KBM-7 (cell line): ENCODE results near the gene NAT10.
A peak's percentile ranks its signal among the peaks of the same experiment; 100 is the strongest.

Experiments
- DNase-seq: peaks from one replicate; pipeline ENCODE4 v3.0.0-alpha.2; 2015
- in situ Hi-C: fragments of 300-500 bp; cut with MboI; formaldehyde crosslinking; loops from 2 replicates; pipeline ENCODE4 v1.14.3; 2020; ENCODE audit warnings: low sequenced_read_pairs, low pct_unique_long_range_greater_than_20kb, mixed read lengths

The NAT10 gene

GRCh38 chr11:34145847-34146381 is 40.5 kb downstream of the NAT10 start:
- in situ Hi-C loops, result loop anchor here (25.0 kb wide), 1 partner anchor 91 kb away; no protein-coding TSS in a partner anchor
- DNase-seq, result no peak

- no peak for DNase-seq
- in situ Hi-C loops, result loop anchor here (25.0 kb wide), 1 partner anchor 91 kb away; no protein-coding TSS in a partner anchor
Measured at GRCh38 chr11:34146411-34146810, 41.0 kb downstream of the NAT10 start.

DNA sequence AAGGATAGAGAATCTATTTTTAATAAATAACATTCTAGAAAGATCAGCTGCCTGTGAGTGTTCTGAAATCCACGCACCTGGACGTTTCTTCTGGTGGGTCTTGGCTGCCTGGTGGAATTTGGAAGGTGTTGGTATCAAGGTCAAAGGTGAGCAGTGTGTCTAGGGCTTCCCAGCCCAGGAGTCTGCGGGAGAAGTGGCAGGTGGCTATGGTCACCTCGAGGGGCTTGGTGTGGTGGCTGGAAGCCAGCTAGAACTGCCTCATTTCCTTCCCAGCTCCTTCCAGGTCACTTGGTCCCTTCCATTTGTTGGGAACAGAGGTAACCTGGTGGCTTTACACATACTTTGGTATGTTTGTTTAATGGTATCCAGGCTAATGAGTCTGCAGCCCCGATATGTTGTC is 41.4 kb downstream of the NAT10 start:
- in situ Hi-C loops, result loop anchor here (25.0 kb wide), 1 partner anchor 90 kb away; no protein-coding TSS in a partner anchor
- no peak for DNase-seq

GRCh38 chr11:34147581-34147980 is 42.2 kb downstream of the NAT10 start:
- in situ Hi-C loops, result loop anchor here (25.0 kb wide), 1 partner anchor 90 kb away; no protein-coding TSS in a partner anchor
- no peak for DNase-seq

DNA sequence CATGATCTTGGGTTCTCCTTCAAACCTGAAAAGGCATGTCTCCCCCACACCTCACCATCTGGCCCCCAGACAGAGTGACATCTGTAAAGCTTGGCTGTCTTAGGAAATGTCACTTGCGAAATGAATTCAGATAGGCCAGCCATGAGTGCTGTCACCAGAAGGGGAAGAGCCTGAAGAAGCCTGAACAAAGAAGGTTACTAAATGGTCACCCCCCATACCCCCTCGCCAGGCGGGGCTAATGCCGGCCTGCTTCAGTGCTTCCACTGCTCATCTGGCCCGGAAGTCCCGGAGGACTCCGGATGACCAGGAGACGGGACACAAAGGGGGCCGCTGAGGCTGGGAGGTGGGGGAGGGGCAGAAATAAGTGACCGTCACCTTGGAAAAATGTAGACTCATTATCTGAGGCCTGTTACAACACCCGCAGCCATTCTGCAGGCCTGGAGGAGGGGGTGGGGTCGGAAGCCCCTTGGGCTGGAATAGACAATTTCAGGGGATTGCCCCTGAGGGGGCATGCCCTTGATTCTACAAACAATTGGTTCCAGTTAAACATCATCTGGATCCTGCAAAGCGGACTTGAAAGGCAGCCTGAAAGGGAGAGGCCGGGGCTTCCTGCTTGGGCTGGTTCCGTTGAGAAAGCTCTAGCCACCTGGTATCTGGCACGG is 43.2 kb downstream of the NAT10 start:
- in situ Hi-C loops, result loop anchor here (25.0 kb wide), 1 partner anchor 89 kb away; no protein-coding TSS in a partner anchor
- no peak for DNase-seq

DNA sequence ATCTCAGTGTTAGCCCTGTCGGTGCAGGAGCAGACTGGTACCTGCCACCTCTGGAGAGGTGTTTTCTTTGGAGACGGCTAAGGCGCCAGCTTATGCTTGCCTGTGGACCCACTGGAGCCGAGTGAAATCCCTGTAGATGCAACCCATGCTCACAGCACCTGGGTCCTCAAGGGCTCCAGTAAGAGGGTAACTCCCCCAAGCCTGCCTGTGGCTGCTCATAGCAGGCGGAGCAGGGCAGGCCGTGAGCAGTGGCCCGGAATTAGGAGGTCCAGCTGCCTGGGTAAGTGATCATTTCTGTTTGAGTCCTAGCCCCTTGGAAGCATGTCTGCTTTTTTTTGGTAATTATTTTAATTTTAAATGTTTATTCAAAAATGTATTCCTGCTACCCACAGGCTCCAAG is 43.8 kb downstream of the NAT10 start:
- no peak for DNase-seq
- in situ Hi-C loops, result loop anchor here (25.0 kb wide), 1 partner anchor 88 kb away; no protein-coding TSS in a partner anchor

GRCh38 chr11:34149786-34150185 is 44.4 kb downstream of the NAT10 start:
- DNase-seq, result no peak
- in situ Hi-C loops, result loop anchor here (10.0 to 25.0 kb wide), 5 partner anchors 88 to 738 kb away; partner anchors contain the start of gene ABTB2

DNA sequence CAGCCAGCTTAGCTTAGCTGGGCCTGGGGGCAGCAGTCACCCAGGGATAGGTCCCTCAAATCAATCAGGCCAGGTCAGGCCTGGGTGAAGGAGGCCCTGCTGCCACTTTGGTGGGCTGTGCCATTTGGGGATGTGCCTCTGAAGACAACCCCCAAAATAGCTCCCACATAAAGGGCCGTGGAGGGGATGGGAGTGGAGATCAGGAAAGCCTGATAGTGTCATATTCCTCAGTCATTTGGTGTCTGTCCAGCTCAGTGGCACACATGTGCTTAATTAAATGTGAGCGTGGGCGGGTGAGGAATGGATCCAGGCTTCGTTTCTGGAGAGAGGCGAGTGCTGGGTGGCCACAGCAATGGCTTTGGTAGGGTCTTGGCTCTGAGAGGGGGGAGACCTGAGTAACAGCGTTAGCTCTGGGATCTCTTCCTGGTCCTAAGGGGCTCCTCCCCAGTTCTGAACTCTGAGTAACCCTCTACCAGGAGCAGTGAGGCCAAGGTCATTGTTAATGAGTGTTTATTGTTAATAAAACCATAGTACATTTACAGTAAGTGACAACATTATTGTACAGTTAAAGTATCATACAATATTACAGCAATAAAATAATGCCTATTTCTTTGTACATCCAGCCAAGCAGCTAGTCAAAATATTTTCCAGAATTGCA is 45.2 kb downstream of the NAT10 start:
- no peak for DNase-seq
- in situ Hi-C loops, result loop anchor here (10.0 to 25.0 kb wide), 4 partner anchors 212 to 737 kb away; partner anchors contain the start of gene ABTB2

DNA sequence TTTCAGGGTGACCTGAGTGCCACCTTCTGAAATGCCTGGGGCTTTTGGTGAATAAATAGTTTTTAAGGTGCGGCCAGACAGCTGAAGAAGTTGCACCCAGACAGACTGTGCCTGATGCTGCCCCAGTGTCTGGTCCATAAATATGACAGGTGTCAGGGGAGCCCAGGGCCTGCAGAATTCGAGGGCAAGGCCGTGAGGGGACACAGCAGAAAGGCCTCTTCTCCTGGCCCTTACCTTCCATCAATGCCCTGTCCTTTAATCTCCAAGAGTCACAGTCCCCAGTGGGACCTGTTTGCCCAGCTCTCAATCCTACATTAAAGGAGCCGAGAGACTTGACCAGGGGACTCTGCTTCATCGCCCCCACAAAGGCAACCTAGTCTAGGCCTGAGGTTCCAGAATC is 45.7 kb downstream of the NAT10 start:
- in situ Hi-C loops, result loop anchor here (10.0 to 25.0 kb wide), 4 partner anchors 211 to 736 kb away; partner anchors contain the start of gene ABTB2
- no peak for DNase-seq

GRCh38 chr11:34151916-34152845 is 46.8 kb downstream of the NAT10 start:
- in situ Hi-C loops, result loop anchor here (10.0 to 25.0 kb wide), 4 partner anchors 210 to 735 kb away; partner anchors contain the start of gene ABTB2

GRCh38 chr11:34154059-34154875 is 48.8 kb downstream of the NAT10 start:
- in situ Hi-C loops, result loop anchor here (10.0 to 25.0 kb wide), 4 partner anchors 208 to 733 kb away; partner anchors contain the start of gene ABTB2
- DNase-seq, result peak; percentile 86

More at GRCh38 chr11:34151916-34152845, 46.8 kb downstream of the NAT10 start:
- DNase-seq, result no peak

- in situ Hi-C loops, result loop anchor here (10.0 to 25.0 kb wide), 4 partner anchors 207 to 732 kb away; partner anchors contain the start of gene ABTB2
- no peak for DNase-seq
Measured at GRCh38 chr11:34155057-34155756, 49.8 kb downstream of the NAT10 start.

DNA sequence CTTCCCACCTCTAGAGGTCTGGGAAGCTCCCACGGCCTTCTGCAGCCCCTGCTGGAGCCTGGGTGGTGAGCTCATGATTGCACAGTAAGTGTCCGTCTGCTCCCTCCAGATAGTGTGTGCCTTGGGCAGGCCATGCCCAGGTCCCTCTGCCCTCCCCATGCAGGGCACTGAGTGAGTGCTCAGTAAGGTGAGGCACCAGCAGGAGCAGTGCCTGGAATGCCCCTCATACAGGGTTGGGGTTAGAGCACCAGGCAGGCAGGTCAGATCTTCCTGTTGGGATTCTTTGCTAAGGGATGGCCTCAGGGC is 50.3 kb downstream of the NAT10 start:
- DNase-seq, result no peak
- in situ Hi-C loops, result loop anchor here (10.0 to 25.0 kb wide), 4 partner anchors 207 to 732 kb away; partner anchors contain the start of gene ABTB2

- no peak for DNase-seq
- in situ Hi-C loops, result loop anchor here (10.0 to 25.0 kb wide), 4 partner anchors 205 to 730 kb away; partner anchors contain the start of gene ABTB2
Measured at GRCh38 chr11:34157163-34157562, 51.7 kb downstream of the NAT10 start.

DNA sequence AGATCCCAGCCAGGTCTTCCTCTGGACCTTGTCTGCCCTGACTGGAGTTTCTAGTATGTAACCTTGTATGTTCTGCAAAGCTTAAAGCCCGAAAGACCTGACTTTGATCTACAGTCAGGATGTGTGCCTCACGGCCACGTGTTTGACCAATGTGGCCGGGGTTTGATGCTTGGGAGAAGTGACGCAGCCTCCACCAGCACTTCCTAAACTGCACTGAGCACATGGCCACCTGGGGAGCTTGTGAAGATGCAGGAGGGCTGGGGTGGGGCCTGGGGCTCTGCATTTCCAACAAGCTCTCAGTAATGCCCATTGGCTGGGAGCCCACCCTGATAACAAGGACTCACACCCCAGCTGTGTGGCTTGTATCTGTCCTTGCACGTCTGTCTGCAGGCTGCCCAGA is 53.2 kb downstream of the NAT10 start:
- DNase-seq, result no peak
- in situ Hi-C loops, result loop anchor here (10.0 to 25.0 kb wide), 4 partner anchors 204 to 729 kb away; partner anchors contain the start of gene ABTB2

- in situ Hi-C loops, result loop anchor here (25.0 kb wide), 3 partner anchors 202 to 727 kb away; partner anchors contain the start of gene ABTB2
- no peak for DNase-seq
Measured at GRCh38 chr11:34160049-34160721, 54.8 kb downstream of the NAT10 start.
